Fibroblast of lung (primary cell): ENCODE results near the gene DDAH2. TPM values are rescaled to one million over a fixed set of nuclear protein-coding genes. Genes with fewer than 3 reads are reported as not detected.

Experiments
- DNase-seq, 2 donors: peaks; one replicate each; pipeline versions ENCODE4 v3.0.0 to v3.0.0-alpha.2; 2010; ENCODE audit warnings: low read depth in 2 of 2
- H2AFZ ChIP-seq: 2 replicates; pipeline ENCODE4 v1.5.1; 2012; ENCODE audit warnings: low read length, control low read depth, inconsistent platforms
- H3K27ac ChIP-seq: 2 replicates; pipeline ENCODE4 v1.5.1; 2011; ENCODE audit warnings: low read length, control low read depth; ENCODE audit not compliant: insufficient read depth
- H3K27me3 ChIP-seq: 2 replicates; pipeline ENCODE4 v1.5.1; 2011; ENCODE audit warnings: mild to moderate bottlenecking, low read length; ENCODE audit not compliant: control insufficient read depth, insufficient read depth
- H3K36me3 ChIP-seq: 2 replicates; pipeline ENCODE4 v1.5.1; 2011; ENCODE audit warnings: low read length; ENCODE audit not compliant: control insufficient read depth, insufficient read depth
- H3K4me1 ChIP-seq: 2 replicates; pipeline ENCODE4 v1.5.1; 2011; ENCODE audit warnings: low read length; ENCODE audit not compliant: control insufficient read depth, insufficient read depth; ENCODE audit errors: extremely low read depth
- H3K4me2 ChIP-seq: 2 replicates; pipeline ENCODE4 v1.5.1; 2011; ENCODE audit warnings: low read length, control low read depth; ENCODE audit not compliant: insufficient read depth; ENCODE audit errors: extremely low read depth
- H3K4me3 ChIP-seq, 4 experiments: fragments of 200-600 bp in 1 of 4; sonication (generic) in 1 of 4; replicated peaks in 1 of 4; 2 replicates each; pipeline ENCODE4 v1.5.1; 2011 to 2016; ENCODE audit warnings: low read length in 4 of 4, low read depth in 3 of 4, mild to moderate bottlenecking in 3 of 4, control low read depth in 2 of 4, inconsistent platforms in 1 of 4, mixed read lengths in 1 of 4; ENCODE audit not compliant: insufficient read depth in 1 of 4; ENCODE audit errors: control extremely low read depth in 1 of 4
- H3K79me2 ChIP-seq: 2 replicates; pipeline ENCODE4 v1.5.1; 2012; ENCODE audit warnings: mild to moderate bottlenecking, low read length, inconsistent platforms; ENCODE audit not compliant: control insufficient read depth, insufficient read depth
- H3K9ac ChIP-seq: 2 replicates; pipeline ENCODE4 v1.5.1; 2011; ENCODE audit warnings: mild to moderate bottlenecking, low read length, control low read depth; ENCODE audit not compliant: insufficient read depth
- H3K9me3 ChIP-seq: 2 replicates; pipeline ENCODE4 v1.5.1; 2012; ENCODE audit warnings: low read depth, low read length; ENCODE audit not compliant: control insufficient read depth, insufficient read depth
- H4K20me1 ChIP-seq: 2 replicates; pipeline ENCODE4 v1.5.1; 2011; ENCODE audit warnings: low read length; ENCODE audit not compliant: control insufficient read depth, insufficient read depth; ENCODE audit errors: extremely low read depth
- CTCF ChIP-seq, 2 donors: IDR thresholded peaks in 1 of 2; conservative IDR thresholded peaks in 1 of 2; 1 replicate in 1 of 2; 2 replicates in 1 of 2; pipeline ENCODE4 v1.5.1; 2011 to 2012; ENCODE audit warnings: low read length in 2 of 2, control low read depth in 1 of 2, inconsistent platforms in 1 of 2, low read depth in 1 of 2, mild to moderate bottlenecking in 1 of 2
- EZH2 ChIP-seq: IDR thresholded peaks from 2 replicates; pipeline ENCODE4 v1.5.1; 2012; ENCODE audit warnings: low read length, control low read depth, mild to moderate bottlenecking; ENCODE audit errors: missing control alignments
- polyA plus RNA-seq, 2 donors: library from polyadenylated mRNA; depleted of rRNA in 1 of 2; stranded (reverse) in 1 of 2; unstranded in 1 of 2; fragments of >200 nt; gene quantifications; 2 replicates each; pipeline ENCODE4 v1.2.1, GENCODE V29; 2011 to 2012; ENCODE audit warnings: missing spikeins in 1 of 2
- total RNA-seq: library from RNA; depleted of rRNA; stranded (reverse); fragments of >200 nt; gene quantifications from 2 replicates; pipeline ENCODE4 v1.2.1, GENCODE V29; 2014

Gene DDAH2
- total and polyA plus RNA-seq, 2 donors (not counting 1 experiment from before 2014, with no cell fraction given): 42.5 to 119 TPM

GRCh38 chr6:31733734-31734133, 4.6 kb upstream of the DDAH2 start:
- Histone ChIP-seq H3K36me3 (peaks cover 24% of the 10 kb centered on the region), H3K9me3 (no peaks in the 10 kb centered on the region), H3K9ac (no peak overlapping the region), H3K27ac (peak overlapping the region; percentile 88), H3K79me2 (peaks cover 50% of the 10 kb centered on the region), H3K4me3 (peak overlapping the region; percentile 8 to 99 (median 94)), H2AFZ (no peak overlapping the region), H4K20me1 (no peaks in the 10 kb centered on the region), H3K4me1 (peaks cover 33% of the 10 kb centered on the region), H3K4me2 (peak overlapping the region; percentile 97), H3K27me3 (no peaks in the 10 kb centered on the region)
- no peak for TF ChIP-seq CTCF (conservative IDR thresholded peaks at IDR 0.05 in 1 of 2, IDR thresholded peaks at IDR 0.05 in 1 of 2; ENCODE audit: low read depth in 1 of 2, low read length in 2 of 2)
- TF ChIP-seq EZH2: no peak
- DNase-seq: no peak

DNA sequence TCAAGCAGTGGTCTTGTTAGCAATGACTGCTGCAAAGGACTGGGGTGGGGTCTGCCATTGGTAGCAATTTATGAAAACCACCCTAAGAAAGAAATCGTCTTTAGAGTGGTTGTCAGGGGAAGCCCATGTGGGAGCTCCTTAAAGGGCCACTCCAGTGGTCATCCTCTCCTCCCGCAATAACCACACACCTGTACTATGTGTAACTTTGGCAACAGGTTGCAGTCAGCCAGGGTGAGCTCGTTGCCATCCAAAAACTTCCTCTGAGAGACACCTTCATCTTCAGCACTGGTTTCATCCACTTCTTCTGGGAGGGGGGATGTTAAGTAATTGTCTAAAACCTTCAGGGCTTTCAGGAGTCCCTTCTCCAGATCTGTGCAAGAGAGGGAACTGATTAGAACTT, 2.9 kb upstream of the DDAH2 start:
- Histone ChIP-seq H3K4me2 (no peak overlapping the region), H3K36me3 (peaks cover 30% of the 10 kb centered on the region), H3K4me1 (peaks cover 23% of the 10 kb centered on the region), H3K4me3 (no peak overlapping the region), H4K20me1 (no peaks in the 10 kb centered on the region), H3K9me3 (no peaks in the 10 kb centered on the region), H3K27ac (no peak overlapping the region), H3K79me2 (peaks cover 51% of the 10 kb centered on the region), H2AFZ (no peak overlapping the region), H3K27me3 (no peaks in the 10 kb centered on the region), H3K9ac (no peak overlapping the region)
- DNase-seq: no peak
- no peak for TF ChIP-seq EZH2
- TF ChIP-seq CTCF (conservative IDR thresholded peaks at IDR 0.05 in 1 of 2, IDR thresholded peaks at IDR 0.05 in 1 of 2; ENCODE audit: low read depth in 1 of 2, low read length in 2 of 2): no peak

DNA sequence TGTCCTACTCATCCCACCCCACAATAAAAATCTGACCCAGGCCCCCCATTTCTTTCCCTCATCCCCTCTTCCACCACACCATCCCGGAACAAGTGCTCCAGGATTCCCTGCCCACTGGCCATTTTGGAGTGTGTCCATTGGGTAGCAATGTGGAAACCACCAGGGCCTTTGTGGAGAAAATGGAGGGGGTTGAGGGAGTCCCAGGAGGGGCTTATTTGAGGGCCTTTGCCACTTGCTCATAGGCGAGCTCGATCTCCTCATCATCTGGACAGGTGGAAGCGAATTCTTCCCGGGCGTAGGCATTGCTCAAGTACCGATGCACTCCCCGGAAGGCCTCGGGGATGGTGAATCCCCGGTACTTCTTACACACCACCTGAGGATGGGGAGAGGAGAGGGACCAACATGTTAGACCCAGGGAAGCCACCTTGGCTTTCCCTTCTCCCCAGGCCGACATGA, 1.6 kb upstream of the DDAH2 start:
- TF ChIP-seq CTCF (conservative IDR thresholded peaks at IDR 0.05 in 1 of 2, IDR thresholded peaks at IDR 0.05 in 1 of 2; ENCODE audit: low read depth in 1 of 2, low read length in 2 of 2): no peak
- no peak for TF ChIP-seq EZH2
- peak overlapping the region in 3 of 4 experiments; percentile 19 to 96 (median 68) for H3K4me3 ChIP-seq
- H3K9me3 ChIP-seq: no peaks in the 10 kb centered on the region
- H3K36me3 ChIP-seq: peaks cover 34% of the 10 kb centered on the region
- no peak overlapping the region for H3K9ac ChIP-seq
- no peaks in the 10 kb centered on the region for H4K20me1 ChIP-seq
- DNase-seq: no peak
- H2AFZ ChIP-seq: no peak overlapping the region
- no peaks in the 10 kb centered on the region for H3K27me3 ChIP-seq
- H3K4me1 ChIP-seq: peaks cover 19% of the 10 kb centered on the region
- H3K27ac ChIP-seq: peak overlapping the region; percentile 76
- peaks cover 38% of the 10 kb centered on the region for H3K79me2 ChIP-seq
- H3K4me2 ChIP-seq: peak overlapping the region; percentile 99
